AG04450 (cell line): Measurements from ENCODE around the gene CGB7. TPM values are rescaled to one million over a fixed set of nuclear protein-coding genes. Genes with fewer than 3 reads are reported as not detected.

ENCODE experiments used
- CTCF ChIA-PET: fragments of 300-600, 350-600 bp; formaldehyde crosslinking; extraction: SDS; loops from one replicate; lab custom pipeline; 2022; ENCODE audit warnings: antibody characterized with exemption, inconsistent platforms; lab: Charles Lee
- POLR2A ChIA-PET: fragments of 350-600 bp; formaldehyde crosslinking; extraction: SDS; loops from one replicate; lab custom pipeline; 2021; ENCODE audit warnings: antibody characterized with exemption, inconsistent platforms; lab: Yijun Ruan, JAX
- DNase-seq: peaks from one replicate; pipeline ENCODE4 v3.0.0-alpha.2; 2011; ENCODE audit warnings: low read depth, low spot score
- H3K27ac ChIP-seq: one replicate; pipeline ENCODE4 v1.5.1; 2012; ENCODE audit warnings: low read depth, low read length, control low read depth
- H3K27me3 ChIP-seq: one replicate; pipeline ENCODE4 v1.6.0; 2012; ENCODE audit warnings: low read length; ENCODE audit not compliant: control insufficient read depth, insufficient read depth
- H3K4me3 ChIP-seq: 2 replicates; pipeline ENCODE4 v1.5.1; 2011; ENCODE audit warnings: mild to moderate bottlenecking, low read depth, low read length, control low read depth
- H3K9me3 ChIP-seq: 2 replicates; pipeline ENCODE4 v1.5.1; 2012; ENCODE audit warnings: low read length; ENCODE audit not compliant: control insufficient read depth, insufficient read depth
- polyA plus RNA-seq: library from polyadenylated mRNA; depleted of rRNA; stranded (reverse); fragments of >200 nt; gene quantifications from 2 replicates; pipeline ENCODE4 v1.2.3, GENCODE V29; 2011
- TF ChIP-seq, protein P1 (sequence below): IDR thresholded peaks from 2 replicates; pipeline ENCODE4 v1.5.1; 2011; ENCODE audit warnings: low read depth, low read length, control low read depth, inconsistent platforms

The CGB7 gene
- polyA plus RNA-seq, 1 experiment: 0.42 TPM

DNA sequence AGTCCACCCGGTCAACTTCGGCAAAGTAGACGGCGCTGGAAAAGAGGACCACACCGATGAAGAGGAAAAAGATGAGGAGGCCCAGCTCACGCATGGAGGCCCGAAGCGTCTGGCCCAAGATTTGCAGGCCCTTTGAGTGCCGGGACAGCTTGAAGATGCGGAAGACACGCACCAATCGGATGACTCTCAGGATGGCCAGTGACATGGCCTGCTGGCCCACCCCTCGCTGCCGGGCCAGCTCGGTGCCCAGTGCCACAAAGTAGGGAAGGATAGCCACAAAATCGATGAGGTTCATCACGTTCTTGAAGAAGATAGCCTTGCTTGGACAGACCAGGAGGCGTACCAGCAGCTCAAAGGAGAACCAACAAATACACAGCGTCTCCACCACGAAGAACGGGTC is 12.9 kb upstream of the CGB7 start:
- POLR2A ChIA-PET: no interaction called here
- no peak overlapping the region for H3K4me3 ChIP-seq
- H3K27me3 ChIP-seq: peaks cover 34% of the 10 kb centered on the region
- DNase-seq: no peak
- no peak overlapping the region for H3K27ac ChIP-seq
- H3K9me3 ChIP-seq: peaks cover 23% of the 10 kb centered on the region
- TF ChIP-seq, protein P1, sequence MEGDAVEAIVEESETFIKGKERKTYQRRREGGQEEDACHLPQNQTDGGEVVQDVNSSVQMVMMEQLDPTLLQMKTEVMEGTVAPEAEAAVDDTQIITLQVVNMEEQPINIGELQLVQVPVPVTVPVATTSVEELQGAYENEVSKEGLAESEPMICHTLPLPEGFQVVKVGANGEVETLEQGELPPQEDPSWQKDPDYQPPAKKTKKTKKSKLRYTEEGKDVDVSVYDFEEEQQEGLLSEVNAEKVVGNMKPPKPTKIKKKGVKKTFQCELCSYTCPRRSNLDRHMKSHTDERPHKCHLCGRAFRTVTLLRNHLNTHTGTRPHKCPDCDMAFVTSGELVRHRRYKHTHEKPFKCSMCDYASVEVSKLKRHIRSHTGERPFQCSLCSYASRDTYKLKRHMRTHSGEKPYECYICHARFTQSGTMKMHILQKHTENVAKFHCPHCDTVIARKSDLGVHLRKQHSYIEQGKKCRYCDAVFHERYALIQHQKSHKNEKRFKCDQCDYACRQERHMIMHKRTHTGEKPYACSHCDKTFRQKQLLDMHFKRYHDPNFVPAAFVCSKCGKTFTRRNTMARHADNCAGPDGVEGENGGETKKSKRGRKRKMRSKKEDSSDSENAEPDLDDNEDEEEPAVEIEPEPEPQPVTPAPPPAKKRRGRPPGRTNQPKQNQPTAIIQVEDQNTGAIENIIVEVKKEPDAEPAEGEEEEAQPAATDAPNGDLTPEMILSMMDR: no peak
- CTCF ChIA-PET: interaction anchor here (0.5 to 1.3 kb wide), 3 partner anchors 17 to 128 kb away, joined by 3 to 4 read pairs (median 3); no protein-coding TSS in a partner anchor

DNA sequence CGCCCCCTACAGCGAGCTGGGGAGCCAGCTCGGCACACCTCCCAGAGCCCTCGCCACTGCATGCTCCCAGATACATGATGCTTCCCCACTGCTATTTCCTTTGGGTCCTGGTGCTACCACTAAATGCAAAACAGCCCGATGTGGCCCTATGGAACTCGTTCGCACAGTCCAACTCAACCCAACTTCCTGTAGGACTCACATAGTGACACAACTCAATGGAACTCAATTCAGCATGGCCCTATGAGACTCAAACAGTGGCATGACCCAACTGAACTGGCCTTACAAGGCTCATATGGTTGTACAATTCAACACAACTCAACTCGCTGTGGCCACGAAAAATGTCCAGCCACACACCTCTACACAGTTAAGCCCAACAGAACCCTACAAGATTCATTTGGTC is 11.5 kb upstream of the CGB7 start:
- Histone ChIP-seq H3K27ac (no peak overlapping the region), H3K27me3 (peaks cover 40% of the 10 kb centered on the region), H3K9me3 (peaks cover 23% of the 10 kb centered on the region), H3K4me3 (no peak overlapping the region)
- POLR2A ChIA-PET: no interaction called here
- TF ChIP-seq, protein P1: no peak
- no peak for DNase-seq
- CTCF ChIA-PET: interaction anchor here (0.9 to 1.3 kb wide), 3 partner anchors 13 to 130 kb away, joined by 3 to 4 read pairs (median 3); no protein-coding TSS in a partner anchor

DNA sequence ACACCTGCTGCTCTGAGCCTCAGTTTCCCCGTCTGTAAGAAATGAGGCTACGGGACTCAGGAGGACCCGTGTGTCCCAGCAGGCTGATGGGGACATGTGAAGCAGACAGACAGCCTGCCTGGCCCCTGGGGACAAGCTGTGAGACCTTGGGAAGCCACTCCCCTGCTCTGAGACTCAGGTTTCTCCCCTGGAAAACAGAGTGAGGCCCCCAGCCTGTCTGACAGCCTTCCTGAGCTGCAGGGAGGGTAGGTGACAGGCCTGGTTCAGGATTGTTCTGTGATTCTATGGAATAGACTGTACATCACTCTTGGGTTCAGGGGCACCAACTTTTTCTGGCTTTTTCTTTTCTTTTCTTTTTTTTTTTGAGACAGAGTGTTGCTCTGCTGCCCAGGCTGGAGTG is 10.0 kb upstream of the CGB7 start:
- Histone ChIP-seq H3K27ac (no peak overlapping the region), H3K9me3 (peaks cover 23% of the 10 kb centered on the region), H3K27me3 (peaks cover 37% of the 10 kb centered on the region), H3K4me3 (no peak overlapping the region)
- DNase-seq: no peak
- TF ChIP-seq, protein P1: no peak
- CTCF ChIA-PET: no interaction called here
- POLR2A ChIA-PET: interaction anchor here (0.6 kb wide), 1 partner anchor 75 kb away, joined by 3 read pairs; the partner anchor contains the start of gene GYS1

DNA sequence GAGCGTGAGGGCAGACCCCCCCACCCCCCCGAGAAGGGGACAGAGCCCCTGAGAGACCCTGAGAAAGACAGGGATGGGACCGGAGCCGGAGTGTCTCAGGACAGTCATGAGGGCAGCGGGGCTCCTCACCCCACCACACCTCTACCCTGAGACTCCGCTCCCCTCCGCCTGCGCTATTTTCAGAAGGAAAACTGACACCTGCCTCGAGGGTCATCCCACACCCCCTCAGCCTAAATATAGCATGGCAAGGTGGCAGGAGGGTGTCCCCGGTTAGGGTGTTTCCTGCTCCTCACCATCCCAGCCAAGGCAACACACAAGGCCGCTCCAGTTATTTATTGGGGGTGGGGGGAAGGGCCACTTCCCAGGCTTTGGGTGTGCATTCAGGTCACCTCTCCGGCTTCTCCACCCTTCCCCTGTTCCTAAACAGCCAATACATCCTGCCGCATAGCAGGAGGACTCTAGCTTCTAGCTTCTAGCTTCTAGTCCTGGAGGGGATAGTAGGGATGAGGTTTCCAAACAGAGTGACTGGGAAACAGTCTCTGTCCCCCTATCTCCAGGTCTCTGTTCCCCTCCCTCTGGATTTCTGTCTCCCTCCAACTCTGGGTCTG is 8.5 kb upstream of the CGB7 start:
- POLR2A ChIA-PET: interaction anchor here (0.7 kb wide), 1 partner anchor 102 kb away, joined by 4 read pairs; no protein-coding TSS in a partner anchor
- CTCF ChIA-PET: interaction anchor here (1.7 kb wide), 1 partner anchor 32 kb away, joined by 15 read pairs; no protein-coding TSS in a partner anchor
- no peak for DNase-seq

More for the DNA sequence above, 8.5 kb upstream of the CGB7 start:
- Histone ChIP-seq H3K27me3 (peaks cover 29% of the 10 kb centered on the region), H3K27ac (no peak overlapping the region), H3K9me3 (peaks cover 15% of the 10 kb centered on the region), H3K4me3 (no peak overlapping the region)
- TF ChIP-seq, protein P1: no peak
